Inflammatory macrophage treated with lipopolysaccharide for 1 hour (primary cell): ENCODE measurements around the gene ORAI1.
"Not testable (repeated sequence)": the region's sequence is repeated elsewhere in the genome, so short reads cannot be mapped to it uniquely, and the experiment has no call there.

Source experiments
- DNase-seq, 2 donors: peaks; one replicate each; pipeline ENCODE4 v3.0.0-alpha.2; 2020 to 2022

The ORAI1 gene

DNA sequence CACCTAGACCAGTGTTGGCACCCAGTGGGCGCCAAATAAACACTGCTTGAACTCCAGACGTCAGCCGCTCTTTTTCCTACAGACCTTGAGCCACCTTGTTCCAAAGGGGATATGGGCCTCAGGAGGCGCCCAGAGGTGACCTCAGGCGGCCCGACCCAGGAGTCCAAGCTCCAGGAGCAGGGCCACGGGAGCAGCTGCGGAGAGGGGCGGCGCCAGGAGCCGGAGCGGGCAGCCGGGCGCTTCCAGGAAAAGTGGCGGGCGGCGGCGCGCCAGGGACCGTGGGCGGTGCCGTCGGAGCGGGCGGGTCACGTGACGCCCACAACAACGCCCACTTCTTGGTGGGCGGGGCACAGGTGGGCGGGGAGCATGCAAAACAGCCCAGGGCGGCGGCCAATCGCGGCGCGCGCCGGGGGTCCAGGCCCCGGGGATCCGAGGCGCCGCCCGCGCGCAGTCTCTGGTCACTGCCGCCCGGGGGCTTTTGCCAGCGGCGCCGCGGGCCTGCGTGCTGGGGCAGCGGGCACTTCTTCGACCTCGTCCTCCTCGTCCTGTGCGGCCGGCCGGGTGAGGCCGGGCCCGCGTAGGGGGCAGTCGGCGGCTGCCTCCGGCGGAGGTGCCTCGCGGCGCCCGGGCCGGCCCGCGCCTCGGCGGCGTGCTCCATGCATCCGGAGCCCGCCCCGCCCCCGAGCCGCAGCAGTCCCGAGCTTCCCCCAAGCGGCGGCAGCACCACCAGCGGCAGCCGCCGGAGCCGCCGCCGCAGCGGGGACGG lies at the start of gene ORAI1:
Gene ORAI1, plus strand, starts transcription at position 444 of the 766 bp plus-strand sequence.
- peak; percentile 75 to 93 for DNase-seq

DNA sequence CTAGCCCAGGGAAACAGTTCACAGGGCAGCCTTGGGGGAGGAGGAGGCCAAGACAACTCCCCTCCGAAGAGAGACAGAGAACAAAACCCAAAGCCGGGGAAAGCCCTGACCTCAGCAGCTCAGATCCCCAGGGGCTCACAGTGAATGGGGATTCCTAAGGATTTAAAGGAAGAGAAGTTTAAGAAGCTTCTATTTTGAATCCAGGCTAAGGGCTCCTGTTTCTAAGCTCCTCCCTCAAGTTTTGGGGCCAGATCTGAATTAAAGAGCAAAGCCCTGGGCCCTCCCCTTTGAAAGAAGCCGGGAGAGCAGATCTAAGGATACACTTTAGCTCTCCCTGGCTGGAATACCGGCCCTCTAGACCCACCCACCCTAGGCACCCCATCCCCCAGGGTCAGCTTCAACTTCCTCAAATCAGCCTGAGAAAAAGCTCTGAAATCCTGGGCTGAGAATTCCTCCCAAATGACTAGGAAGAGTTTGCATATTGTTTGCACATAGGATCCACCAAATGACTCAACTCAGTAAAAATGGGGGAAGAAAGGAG lies 49.4 kb upstream of the ORAI1 start:
- peak; percentile 73 to 92 for DNase-seq

DNA sequence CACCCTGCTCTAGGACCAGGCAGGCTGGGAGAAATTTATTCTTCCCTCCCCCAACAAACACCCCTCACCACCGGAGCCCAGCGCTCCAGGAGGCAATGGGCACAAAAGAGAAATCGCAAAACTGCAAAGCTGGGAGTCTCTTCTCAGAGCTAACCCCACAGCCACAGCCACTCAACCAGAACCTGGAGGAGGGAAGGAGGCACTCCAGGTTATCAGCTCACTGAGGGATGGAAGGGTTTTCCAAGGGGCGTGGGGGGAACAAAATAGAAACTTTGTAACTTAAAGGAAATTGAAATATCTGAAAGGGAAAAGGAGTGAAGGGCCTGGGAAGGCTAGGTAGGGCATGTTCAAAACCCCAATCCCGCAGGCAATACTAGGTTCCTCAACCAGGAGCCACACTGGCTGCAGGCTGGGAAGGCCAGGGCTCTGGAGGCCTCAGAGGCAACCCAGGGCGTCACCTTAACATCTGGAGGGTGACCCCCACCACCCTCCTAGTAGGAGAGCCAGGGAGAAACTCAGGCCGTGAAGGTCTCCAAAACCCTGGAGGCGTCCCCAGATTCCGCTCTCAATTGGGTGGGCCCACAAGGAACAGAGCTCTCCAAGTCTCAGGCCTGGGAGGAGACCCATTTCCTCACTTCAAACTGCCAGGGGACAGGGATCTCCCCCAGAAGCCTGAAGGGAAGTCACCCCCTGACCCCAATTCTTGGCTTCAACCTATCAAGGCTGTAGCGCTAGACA lies 48.7 kb upstream of the ORAI1 start:
- no peak for DNase-seq

GRCh38 chr12:121578230-121579189 lies 47.8 kb upstream of the ORAI1 start:
- no peak for DNase-seq

DNA sequence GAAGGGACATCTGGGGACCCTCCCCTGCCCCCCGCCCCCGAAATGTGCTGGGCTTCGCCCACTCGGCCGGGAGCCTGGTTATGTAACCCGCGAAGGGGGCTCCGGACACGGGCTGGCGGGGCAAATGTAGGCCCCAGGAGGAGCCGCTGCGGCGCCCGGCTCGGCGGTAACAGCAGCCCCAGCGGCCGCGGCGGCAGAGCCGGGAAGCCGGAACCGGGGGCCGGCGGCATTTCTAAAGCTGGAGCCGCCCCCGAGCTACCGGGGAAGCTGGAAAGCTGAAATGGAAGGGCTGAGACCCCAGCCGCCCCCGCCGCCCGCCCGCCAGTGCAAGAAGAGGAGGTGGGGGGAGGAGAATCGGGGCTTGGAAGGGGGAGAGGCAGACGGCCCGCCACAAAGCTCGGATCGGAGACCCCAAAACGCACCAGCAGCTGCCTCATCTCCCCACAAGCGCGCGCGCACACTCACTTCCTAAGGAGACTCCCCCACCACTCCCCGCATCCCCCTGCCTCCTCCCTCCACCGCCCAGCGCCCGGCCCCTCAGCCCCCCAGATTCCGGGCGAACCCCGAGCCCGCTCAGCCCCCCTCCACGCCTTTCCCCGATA lies 47.0 kb upstream of the ORAI1 start:
- no peak for DNase-seq

DNA sequence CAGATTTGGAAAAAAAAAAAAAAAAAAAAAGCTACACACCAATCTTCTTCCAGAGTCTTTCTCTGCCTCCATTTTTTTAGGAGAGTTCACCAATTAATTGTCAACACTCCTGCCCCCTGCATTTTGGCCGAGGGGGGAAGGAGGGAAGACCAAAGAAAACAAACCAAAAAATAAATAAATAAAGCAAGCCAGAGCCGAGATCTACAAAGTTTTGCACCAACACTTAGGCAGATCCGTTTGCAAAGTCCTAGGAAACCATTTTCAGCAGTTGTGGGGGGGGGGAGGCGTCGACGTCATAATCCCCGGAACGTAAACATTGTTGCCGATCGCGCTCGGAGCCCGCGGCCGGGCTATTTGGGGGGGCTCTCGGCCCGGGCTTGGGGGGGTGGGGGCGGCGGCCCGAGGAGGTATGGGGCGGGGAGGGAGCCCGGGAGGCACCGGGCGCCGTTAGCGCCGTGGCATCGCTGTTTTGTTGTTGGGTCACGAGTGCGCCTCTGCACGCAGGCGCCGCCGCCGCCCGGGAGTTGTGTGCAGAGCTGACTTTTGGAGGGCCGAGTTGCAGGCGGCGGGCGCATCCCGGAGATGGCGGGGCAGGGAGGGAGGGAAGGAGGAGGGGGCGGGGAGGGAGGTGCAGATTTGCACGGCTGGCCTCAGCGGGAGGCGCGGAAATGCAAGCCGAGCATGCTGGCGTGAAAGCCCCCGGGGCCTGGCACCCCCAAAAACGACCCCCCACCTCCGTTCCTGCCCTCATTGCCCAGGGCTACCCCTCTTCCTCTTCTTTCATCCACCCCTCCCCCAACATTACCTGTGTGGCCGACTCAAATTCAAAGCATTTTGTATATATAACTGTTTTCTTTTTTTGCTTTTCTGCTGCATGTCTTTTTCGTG lies 46.1 kb upstream of the ORAI1 start:
- DNase-seq: peak; percentile 41 to 43

- DNase-seq: no peak
These were observed 45.2 kb upstream of the ORAI1 start, which contains the start of gene KDM2B for GRCh38 chr12:121580959-121581685. TSS of gene KDM2B (minus strand) at chr12:121581023. CDS start at chr12:121580911, 112 bp downstream.

DNA sequence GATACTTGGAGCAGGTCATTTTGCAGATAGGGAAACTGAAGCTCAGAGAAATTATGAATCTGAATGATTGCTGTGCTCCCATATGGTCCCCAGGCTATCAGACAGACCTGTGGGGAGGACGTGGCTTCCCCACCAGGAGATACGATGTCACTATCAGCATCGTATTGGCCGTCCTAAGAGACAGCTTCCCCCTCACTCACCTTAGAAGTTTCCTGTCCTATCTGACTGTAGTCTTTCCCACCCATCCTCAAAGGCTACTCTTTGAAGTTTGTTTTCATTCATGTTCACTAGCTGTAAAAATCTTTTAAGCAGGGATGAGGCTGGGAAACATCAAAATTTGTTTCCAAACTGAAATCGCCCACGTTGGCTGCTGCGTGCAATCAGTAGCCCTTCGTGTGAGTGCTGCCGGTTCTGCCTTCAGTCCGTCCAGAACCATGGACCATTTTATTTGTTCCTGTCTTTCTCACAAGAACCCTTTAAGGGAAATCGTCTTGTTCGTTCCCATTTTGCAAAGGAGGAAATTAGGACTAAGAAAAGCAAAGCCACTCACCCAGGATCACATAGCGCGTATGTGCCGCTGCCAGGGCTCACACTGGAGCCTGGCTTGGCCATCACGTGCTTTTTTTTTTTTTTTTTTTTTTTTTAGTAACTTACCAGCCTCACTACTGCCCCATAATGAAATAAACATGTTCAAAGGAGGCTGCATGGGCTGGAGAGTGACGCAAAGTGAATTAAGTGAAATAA lies 44.5 kb upstream of the ORAI1 start:
- peak in 1 of 2 donors; percentile 52 for DNase-seq

DNA sequence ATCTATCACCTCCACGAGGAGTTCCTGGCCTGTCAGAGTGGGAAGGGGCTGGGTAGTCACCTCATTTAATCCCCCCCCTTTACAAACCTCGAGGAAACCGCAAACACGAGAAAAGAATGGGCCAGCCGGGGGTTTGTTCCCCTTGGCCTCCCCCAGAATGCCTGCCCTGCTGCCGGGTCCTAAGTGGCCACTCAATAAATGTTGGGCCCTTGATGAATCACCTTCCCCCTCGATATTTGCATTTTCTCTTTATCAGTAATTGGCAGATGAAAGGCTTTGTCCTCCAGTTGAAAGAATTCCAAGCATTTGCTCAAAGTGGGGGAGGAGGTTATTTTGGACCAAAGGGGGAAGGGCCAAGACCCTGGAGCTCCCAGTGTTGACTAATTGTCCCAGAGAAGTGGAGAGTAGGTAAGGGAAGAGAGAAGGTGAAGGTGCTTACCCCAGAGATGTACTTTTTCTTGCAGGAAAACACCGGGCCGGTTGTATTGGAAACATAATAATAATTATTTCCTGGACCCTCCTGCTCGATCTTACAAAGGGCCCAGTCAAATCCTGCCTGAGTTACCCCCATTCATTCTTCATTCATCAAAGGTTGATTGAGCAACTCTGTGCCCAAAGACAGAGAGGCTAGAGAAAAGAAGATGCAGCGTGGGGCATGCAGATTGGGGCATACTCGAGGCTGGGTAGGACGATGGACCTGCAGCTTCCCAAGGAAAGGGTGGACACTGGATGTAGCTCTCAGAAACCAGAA lies 43.6 kb upstream of the ORAI1 start:
- DNase-seq: no peak

- not testable (repeated sequence) for DNase-seq
These were observed 43.0 kb upstream of the ORAI1 start for GRCh38 chr12:121583334-121583661.

- not testable (repeated sequence) for DNase-seq
These were observed 41.4 kb upstream of the ORAI1 start for GRCh38 chr12:121584885-121585284.

GRCh38 chr12:121590476-121591143 lies 35.7 kb upstream of the ORAI1 start:
- no peak for DNase-seq

- no peak for DNase-seq
These were observed 34.0 kb upstream of the ORAI1 start for GRCh38 chr12:121592320-121592719.

- DNase-seq: no peak
These were observed 30.8 kb upstream of the ORAI1 start for GRCh38 chr12:121595520-121595919.

DNA sequence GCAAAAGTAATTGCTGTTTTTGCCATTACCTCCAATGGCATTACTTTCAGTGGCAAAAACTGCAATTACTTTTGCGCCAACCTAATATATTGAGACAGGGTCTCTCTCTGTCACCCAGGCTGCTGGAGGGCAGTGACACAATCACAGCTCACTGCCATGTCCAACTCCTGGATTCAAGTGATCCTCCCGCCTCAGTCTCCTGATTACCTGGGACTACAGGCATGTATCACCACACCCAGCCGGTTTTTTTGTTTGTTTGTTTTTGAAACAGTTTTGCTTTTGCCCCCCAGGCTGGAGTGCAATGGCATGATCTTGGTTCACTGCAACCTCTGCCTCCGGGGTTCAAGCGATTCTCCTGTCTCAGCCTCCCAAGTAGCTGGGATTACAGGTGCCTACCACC lies 29.8 kb upstream of the ORAI1 start:
- no peak for DNase-seq

DNA sequence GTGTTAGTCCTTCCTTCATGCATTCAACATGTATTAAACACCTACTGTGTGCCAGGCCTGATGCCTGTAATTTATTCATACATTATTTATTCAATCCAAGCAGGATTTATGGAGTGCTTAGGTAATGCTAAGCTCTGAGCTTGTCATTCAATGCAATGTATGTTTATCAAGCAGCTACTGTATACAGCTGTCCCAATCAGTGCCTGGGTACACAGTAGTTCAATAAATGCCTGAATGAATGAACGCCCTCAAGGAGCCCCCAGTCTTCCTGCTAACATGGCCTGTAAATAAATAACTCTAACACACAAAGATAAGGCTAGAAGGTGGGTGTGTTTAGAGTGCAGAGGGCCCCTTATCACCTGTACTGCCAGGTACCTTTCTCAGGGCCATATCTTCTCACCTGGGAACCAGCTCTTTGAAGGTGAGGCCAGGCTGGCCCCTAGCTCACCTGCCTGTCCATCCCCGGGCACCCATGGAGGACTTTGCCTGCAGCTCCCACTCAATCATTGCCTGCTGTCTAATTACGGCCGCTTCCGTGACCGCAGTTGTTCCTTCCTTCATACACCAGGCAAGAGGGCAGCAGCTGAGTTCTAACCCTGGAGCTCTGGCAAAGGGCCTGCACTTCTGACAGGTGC lies 25.5 kb upstream of the ORAI1 start:
- DNase-seq: no peak

DNA sequence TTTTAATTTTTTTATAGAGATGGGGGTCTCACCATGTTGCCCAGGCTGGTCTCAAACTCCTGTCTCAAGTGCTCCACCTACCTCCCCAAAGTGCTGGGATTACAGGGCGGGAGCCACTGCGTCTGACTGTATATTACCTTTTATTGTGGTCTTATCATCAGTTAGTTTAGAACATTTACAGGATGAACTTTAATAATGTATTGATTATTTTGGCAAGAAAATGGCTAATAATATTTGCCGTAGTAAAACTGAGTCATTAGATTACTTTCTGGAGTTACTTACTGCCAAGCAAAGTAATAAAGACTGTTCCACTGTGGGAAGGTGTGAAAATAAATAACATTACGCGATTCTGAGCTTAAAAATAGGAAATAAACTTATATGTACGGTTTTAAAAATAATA lies 23.6 kb upstream of the ORAI1 start:
- DNase-seq: no peak

GRCh38 chr12:121603581-121603980 lies 22.7 kb upstream of the ORAI1 start:
- DNase-seq: no peak
